ENCODE measurements around the gene MMAA. TPM values are rescaled to one million over a fixed set of nuclear protein-coding genes. Genes with fewer than 3 reads are reported as not detected.

Gene MMAA
- total RNA-seq, 1 donor from 2014 or later, result 2.3 TPM

GRCh38 chr4:145644699-145645098 is 25.5 kb downstream of the MMAA start:
- Histone ChIP-seq H4K20me1 (ENCODE audit: low read depth) (no peaks in the 10 kb centered on the region), H3K9ac (no peak overlapping the region), H3F3A (ENCODE audit: low read depth) (no peaks in the 10 kb centered on the region), H2AFZ (replicated peaks) (no peak overlapping the region), H3K4me1 (no peaks in the 10 kb centered on the region), H3K4me2 (no peak overlapping the region), H3K36me3 (no peaks in the 10 kb centered on the region), H3K27ac (no peak overlapping the region), H3K4me3 (no peak overlapping the region), H3K79me2 (ENCODE audit: low read depth) (no peaks in the 10 kb centered on the region), H3K9me3 (ENCODE audit: low read depth) (no peaks in the 10 kb centered on the region), H3K27me3 (no peaks in the 10 kb centered on the region)
- Mint-ChIP-seq H3K4me3 (no peak overlapping the region), H3K4me1 (no peaks in the 10 kb centered on the region), H3K27me3 (ENCODE audit: insufficient read depth, low read depth) (no peaks in the 10 kb centered on the region), H3K9me3 (no peaks in the 10 kb centered on the region), H3K36me3 (peaks cover 1% of the 10 kb centered on the region), H3K27ac (no peak overlapping the region)
- no peak for DNase-seq (ENCODE audit: low spot score)
- no peak for TF ChIP-seq EZH2 (IDR thresholded peaks at IDR 0.05)
- TF ChIP-seq EZH2phosphoT487 (IDR thresholded peaks at IDR 0.05), result no peak
- no peak for TF ChIP-seq CTCF (IDR thresholded peaks at IDR 0.05)

- Mint-ChIP-seq H3K27ac (no peak overlapping the region), H3K4me3 (no peak overlapping the region), H3K36me3 (peaks cover 23% of the 10 kb centered on the region), H3K27me3 (ENCODE audit: insufficient read depth, low read depth) (no peaks in the 10 kb centered on the region), H3K4me1 (no peaks in the 10 kb centered on the region), H3K9me3 (peaks cover 3% of the 10 kb centered on the region)
- TF ChIP-seq CTCF (IDR thresholded peaks at IDR 0.05) (no peak), EZH2 (IDR thresholded peaks at IDR 0.05) (no peak), EZH2phosphoT487 (IDR thresholded peaks at IDR 0.05) (no peak)
- Histone ChIP-seq H4K20me1 (ENCODE audit: low read depth) (no peaks in the 10 kb centered on the region), H3K79me2 (ENCODE audit: low read depth) (no peaks in the 10 kb centered on the region), H3K4me1 (no peaks in the 10 kb centered on the region), H3K4me2 (no peak overlapping the region), H3K9ac (no peak overlapping the region), H3K4me3 (no peak overlapping the region), H2AFZ (replicated peaks) (no peak overlapping the region), H3F3A (ENCODE audit: low read depth) (no peaks in the 10 kb centered on the region), H3K9me3 (ENCODE audit: low read depth) (no peaks in the 10 kb centered on the region), H3K27ac (no peak overlapping the region), H3K36me3 (no peaks in the 10 kb centered on the region), H3K27me3 (no peaks in the 10 kb centered on the region)
- no peak for DNase-seq (ENCODE audit: low spot score)
Measured at GRCh38 chr4:145656156-145656555, 37.0 kb downstream of the MMAA start.

GRCh38 chr4:145660064-145660463 is 40.9 kb downstream of the MMAA start:
- H3K9ac ChIP-seq, result no peak overlapping the region
- Mint-ChIP-seq H3K4me3 (no peak overlapping the region), H3K36me3 (peaks cover 14% of the 10 kb centered on the region), H3K27me3 (ENCODE audit: insufficient read depth, low read depth) (no peaks in the 10 kb centered on the region), H3K9me3 (peaks cover 3% of the 10 kb centered on the region), H3K4me1 (no peaks in the 10 kb centered on the region), H3K27ac (no peak overlapping the region)
- no peak overlapping the region for H3K4me3 ChIP-seq
- TF ChIP-seq CTCF (IDR thresholded peaks at IDR 0.05) (no peak), EZH2phosphoT487 (IDR thresholded peaks at IDR 0.05) (no peak), EZH2 (IDR thresholded peaks at IDR 0.05) (no peak)
- no peaks in the 10 kb centered on the region for H3K9me3 ChIP-seq (ENCODE audit: low read depth)
- H3K79me2 ChIP-seq (ENCODE audit: low read depth), result no peaks in the 10 kb centered on the region
- no peak overlapping the region for H3K4me2 ChIP-seq
- no peak overlapping the region for H2AFZ ChIP-seq (replicated peaks)
- H3K4me1 ChIP-seq, result no peaks in the 10 kb centered on the region
- H3K27me3 ChIP-seq, result no peaks in the 10 kb centered on the region
- no peaks in the 10 kb centered on the region for H4K20me1 ChIP-seq (ENCODE audit: low read depth)
- DNase-seq (ENCODE audit: low spot score), result no peak
- no peaks in the 10 kb centered on the region for H3K36me3 ChIP-seq
- H3F3A ChIP-seq (ENCODE audit: low read depth), result no peaks in the 10 kb centered on the region
- no peak overlapping the region for H3K27ac ChIP-seq
